ENCODE results near the gene PGGHG. TPM values are rescaled to one million over a fixed set of nuclear protein-coding genes. Genes with fewer than 3 reads are reported as not detected.
A peak's percentile ranks its signal among the peaks of the same experiment; 100 is the strongest.

PGGHG gene
- total and polyA plus RNA-seq, 12 donors: 3.3 to 45.3 (median 7.4) TPM

DNA sequence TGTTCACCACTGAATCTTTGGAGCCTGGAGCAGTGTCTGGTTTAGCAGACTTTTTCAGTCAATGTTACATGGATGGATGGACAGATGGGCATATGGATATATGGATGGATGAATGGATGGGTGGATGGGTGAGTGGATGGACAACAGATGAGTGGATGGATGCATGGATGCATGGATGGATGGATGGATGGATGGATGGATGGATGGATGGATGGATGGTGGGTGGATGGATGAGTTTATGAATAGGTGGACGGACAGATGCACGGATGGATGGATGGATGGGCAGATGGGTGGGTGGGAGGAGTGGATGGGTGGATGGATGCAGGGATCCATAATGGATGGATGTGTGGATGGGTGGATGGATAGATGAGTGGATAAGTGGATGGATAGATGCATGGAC lies 33.1 kb upstream of the PGGHG start:
- WGBS, 2 donors: 85 to 97% methylated on average over 2 of the region's 2 CpGs
- Histone ChIP-seq H3K27me3 (peaks cover 0 to 10% (median 0%) of the 10 kb centered on the region in 7 donors), H3K9me3 (no peaks in the 10 kb centered on the region), H3K27ac (no peak overlapping the region), H3K4me1 (no peaks in the 10 kb centered on the region), H3K4me3 (no peak overlapping the region), H3K36me3 (peaks cover 0 to 34% (median 23%) of the 10 kb centered on the region in 9 donors)
- TF ChIP-seq, protein P1, sequence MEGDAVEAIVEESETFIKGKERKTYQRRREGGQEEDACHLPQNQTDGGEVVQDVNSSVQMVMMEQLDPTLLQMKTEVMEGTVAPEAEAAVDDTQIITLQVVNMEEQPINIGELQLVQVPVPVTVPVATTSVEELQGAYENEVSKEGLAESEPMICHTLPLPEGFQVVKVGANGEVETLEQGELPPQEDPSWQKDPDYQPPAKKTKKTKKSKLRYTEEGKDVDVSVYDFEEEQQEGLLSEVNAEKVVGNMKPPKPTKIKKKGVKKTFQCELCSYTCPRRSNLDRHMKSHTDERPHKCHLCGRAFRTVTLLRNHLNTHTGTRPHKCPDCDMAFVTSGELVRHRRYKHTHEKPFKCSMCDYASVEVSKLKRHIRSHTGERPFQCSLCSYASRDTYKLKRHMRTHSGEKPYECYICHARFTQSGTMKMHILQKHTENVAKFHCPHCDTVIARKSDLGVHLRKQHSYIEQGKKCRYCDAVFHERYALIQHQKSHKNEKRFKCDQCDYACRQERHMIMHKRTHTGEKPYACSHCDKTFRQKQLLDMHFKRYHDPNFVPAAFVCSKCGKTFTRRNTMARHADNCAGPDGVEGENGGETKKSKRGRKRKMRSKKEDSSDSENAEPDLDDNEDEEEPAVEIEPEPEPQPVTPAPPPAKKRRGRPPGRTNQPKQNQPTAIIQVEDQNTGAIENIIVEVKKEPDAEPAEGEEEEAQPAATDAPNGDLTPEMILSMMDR (IDR thresholded peaks at IDR 0.05): no peak
- ATAC-seq (no peak), DNase-seq (no peak)
- intact Hi-C loops (cut with DNase I): loop anchor here in 4 of 10 donors (5.0 to 10.0 kb wide), 4 partner anchors 59 to 119 kb away; partner anchors contain the start of genes B4GALNT4 (in 2 of the 4) and IFITM1 (in 1 of the 4)

DNA sequence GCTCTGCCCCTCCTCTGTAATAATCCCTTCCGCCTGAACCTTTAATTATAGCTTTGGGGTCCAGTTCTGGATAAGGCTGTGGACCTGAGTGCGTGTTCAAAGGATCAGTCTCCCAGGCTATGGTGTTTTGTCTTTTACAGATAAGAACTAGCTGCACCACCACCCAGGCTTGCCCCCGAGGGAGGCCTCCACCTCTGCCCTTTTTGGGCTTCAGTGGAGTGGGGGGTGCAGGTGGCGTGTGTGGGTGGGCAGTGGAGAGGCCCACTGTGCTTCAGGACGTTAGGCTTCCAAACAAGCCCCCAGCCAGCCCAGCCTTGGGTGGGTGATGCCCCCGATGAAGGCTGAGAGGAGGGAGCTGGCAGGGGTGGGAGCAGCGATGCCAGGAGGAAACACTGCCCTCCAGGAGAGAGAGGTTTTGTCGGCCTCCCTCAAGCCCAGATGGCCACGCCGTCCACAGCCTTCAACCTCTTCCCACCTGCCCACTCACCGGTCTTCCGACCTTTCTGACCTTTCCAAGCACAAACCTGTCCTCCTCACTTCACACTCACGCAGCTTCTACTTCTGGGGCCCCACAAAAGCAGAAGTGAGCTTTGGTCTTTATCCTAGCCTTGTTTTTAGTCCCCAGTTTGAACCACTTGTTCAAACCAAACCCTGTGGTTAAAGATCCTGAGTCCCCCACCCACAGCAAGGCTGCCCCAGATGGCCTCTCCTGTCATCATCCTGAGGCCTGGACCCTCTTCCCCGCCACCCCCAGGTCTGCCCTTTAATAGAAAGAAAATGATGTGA lies 31.8 kb upstream of the PGGHG start:
- DNase-seq (no peak), ATAC-seq (no peak)
- peaks cover 0 to 10% (median 0%) of the 10 kb centered on the region in 7 donors for H3K27me3 ChIP-seq
- H3K36me3 ChIP-seq: peaks cover 0 to 20% (median 12%) of the 10 kb centered on the region in 9 donors
- no peaks in the 10 kb centered on the region for H3K4me1 ChIP-seq
- H3K27ac ChIP-seq: no peak overlapping the region
- no peak overlapping the region for H3K4me3 ChIP-seq
- intact Hi-C loops (cut with DNase I): loop anchor here in 4 of 10 donors (5.0 to 10.0 kb wide), 4 partner anchors 58 to 118 kb away; partner anchors contain the start of genes B4GALNT4 (in 2 of the 4) and IFITM1 (in 1 of the 4)
- WGBS, 2 donors: 79 to 84% methylated on average over 14 of the region's 14 CpGs
- H3K9me3 ChIP-seq: peaks cover 0 to 8% (median 0%) of the 10 kb centered on the region in 11 donors
- TF ChIP-seq, protein P1 (IDR thresholded peaks at IDR 0.05): no peak

DNA sequence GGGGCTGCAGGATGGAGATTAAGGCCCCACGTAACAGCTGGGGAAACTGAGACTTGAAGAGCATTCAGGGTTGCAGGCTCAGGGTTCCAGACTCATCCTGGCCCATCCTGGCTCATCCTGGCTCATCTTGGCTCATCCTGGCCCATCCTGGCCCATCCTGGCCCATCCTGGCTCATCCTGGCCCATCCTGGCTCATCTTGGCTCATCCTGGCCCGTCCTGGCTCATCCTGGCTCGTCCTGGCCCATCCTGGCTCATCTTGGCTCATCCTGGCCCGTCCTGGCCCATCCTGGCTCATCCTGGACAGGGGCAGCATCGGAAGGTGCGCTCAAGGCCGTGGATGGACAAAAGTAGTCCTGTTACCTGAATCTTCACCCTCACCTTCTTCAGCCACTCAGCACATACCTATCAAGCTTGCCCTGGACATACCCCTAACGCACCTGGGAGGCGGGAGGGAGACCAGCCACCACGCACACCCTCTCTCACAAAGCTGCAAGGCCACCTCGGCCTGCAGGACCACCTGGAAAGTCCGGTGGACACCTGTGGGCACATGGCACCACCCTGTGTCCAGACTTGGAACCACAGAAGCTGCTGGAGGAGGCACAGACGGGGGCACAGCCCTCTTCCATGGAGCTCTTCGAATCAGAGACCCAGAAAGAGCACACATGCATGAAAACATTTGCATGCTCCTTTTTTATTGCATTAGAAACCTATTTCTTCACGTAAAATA lies 31.0 kb upstream of the PGGHG start:
- intact Hi-C loops (cut with DNase I): loop anchor here in 4 of 10 donors (5.0 to 10.0 kb wide), 4 partner anchors 57 to 117 kb away; partner anchors contain the start of genes B4GALNT4 (in 2 of the 4) and IFITM1 (in 1 of the 4)
- Histone ChIP-seq H3K4me1 (no peaks in the 10 kb centered on the region), H3K27me3 (peaks cover 0 to 10% (median 0%) of the 10 kb centered on the region in 7 donors), H3K4me3 (no peak overlapping the region), H3K36me3 (peaks cover 0 to 12% (median 8%) of the 10 kb centered on the region in 9 donors), H3K27ac (no peak overlapping the region), H3K9me3 (peaks cover 0 to 8% (median 0%) of the 10 kb centered on the region in 11 donors)
- TF ChIP-seq, protein P1 (IDR thresholded peaks at IDR 0.05): peak in 2 of 9 donors; percentile 14 to 20
- DNase-seq (no peak), ATAC-seq (peak in 1 of 8 donors; percentile 42)
- 77 to 83% methylated on average over 15 of the region's 15 CpGs for WGBS, 2 donors

DNA sequence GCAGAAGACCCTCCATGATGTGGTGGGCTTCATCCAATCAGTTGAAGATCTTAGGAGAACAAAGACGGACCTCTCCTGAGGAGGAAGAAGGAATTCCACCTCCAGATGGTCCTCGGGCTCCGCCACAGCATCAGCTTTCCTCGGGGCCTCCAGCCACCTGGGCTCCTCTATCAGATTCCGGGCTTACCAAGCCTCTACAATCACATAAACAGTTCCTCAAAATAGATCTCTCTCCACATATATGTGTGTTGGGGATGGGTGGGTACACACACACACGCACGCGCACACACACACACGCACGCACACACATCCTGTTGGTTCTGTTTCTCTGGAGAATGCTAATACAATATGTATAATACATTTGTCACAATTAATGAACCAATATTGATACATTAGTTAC lies 29.5 kb upstream of the PGGHG start:
- DNase-seq: no peak
- Histone ChIP-seq H3K27ac (no peak overlapping the region), H3K27me3 (peaks cover 0 to 10% (median 0%) of the 10 kb centered on the region in 7 donors), H3K9me3 (peaks cover 0 to 8% (median 0%) of the 10 kb centered on the region in 11 donors), H3K4me3 (no peak overlapping the region), H3K4me1 (no peaks in the 10 kb centered on the region), H3K36me3 (no peaks in the 10 kb centered on the region)
- 78 to 81% methylated on average over 10 of the region's 10 CpGs for WGBS, 2 donors
- TF ChIP-seq, protein P1 (IDR thresholded peaks at IDR 0.05): no peak
- intact Hi-C loops (cut with DNase I): loop anchor here in 4 of 10 donors (5.0 to 10.0 kb wide), 4 partner anchors 55 to 115 kb away; partner anchors contain the start of genes B4GALNT4 (in 2 of the 4) and IFITM1 (in 1 of the 4)
- no peak for ATAC-seq
